Measurements from ENCODE around the gene NOL7. TPM values are rescaled to one million over a fixed set of nuclear protein-coding genes. Genes with fewer than 3 reads are reported as not detected.
A peak's percentile ranks its signal among the peaks of the same experiment; 100 is the strongest.

The NOL7 gene
- total and polyA plus RNA-seq, 2 of the 8 experiments (the other 6 are each of a cell fraction or from before 2014, with no cell fraction given) = 16.4 to 70.4 TPM

DNA sequence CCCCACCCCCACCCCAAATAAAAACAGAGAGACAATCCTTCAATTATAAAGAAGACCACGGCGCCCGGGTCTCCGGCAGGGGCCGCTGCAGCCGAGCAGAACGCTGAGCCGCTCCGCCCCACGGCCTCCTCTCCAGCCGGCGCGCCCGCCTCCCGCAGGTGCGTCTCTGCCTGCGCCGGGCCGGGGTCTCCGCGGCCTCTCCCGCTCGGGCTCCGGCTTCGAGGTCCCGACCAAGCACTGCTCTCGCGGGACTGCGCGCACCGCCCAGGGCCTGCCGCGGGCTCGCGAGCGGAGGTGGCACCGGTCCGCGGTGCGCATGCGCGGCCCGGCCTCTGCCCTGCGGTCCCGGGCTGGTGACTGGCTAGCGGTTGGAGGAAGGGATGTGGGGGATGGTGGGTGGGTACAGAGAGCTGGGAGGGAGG is 41.0 kb upstream of the NOL7 start:
- Histone ChIP-seq H3K4me3 (ENCODE audit: extremely low read depth in 1 of 4, insufficient read depth in 2 of 4, low read depth in 3 of 4, low read length in 4 of 4) (peak overlapping the region; percentile 69 to 80 (median 75)), H3K4me2 (ENCODE audit: insufficient read depth in 1 of 2, low read depth in 2 of 2, low read length in 2 of 2) (peak overlapping the region; percentile 71 to 83; a peak in 3 of 4 replicates), H3K79me2 (ENCODE audit: control insufficient read depth in 1 of 2, insufficient read depth in 2 of 2, low read length in 2 of 2) (peaks cover 0 to 23% of the 10 kb centered on the region in 2 experiments; a peak in 2 of 4 replicates), H4K8ac (ENCODE audit: extremely low read depth, insufficient read depth, low read length) (peak overlapping the region; percentile 98), H4K91ac (replicated peaks; ENCODE audit: insufficient read length, low read length) (no peak overlapping the region), H3K79me1 (ENCODE audit: low read depth, low read length) (no peaks in the 10 kb centered on the region), H2AFZ (ENCODE audit: low read length) (no peak overlapping the region), H3K9me3 (ENCODE audit: insufficient read depth in 2 of 2, low read depth in 1 of 2, low read length in 1 of 2) (no peaks in the 10 kb centered on the region), H2BK5ac (ENCODE audit: low read depth, low read length) (peak overlapping the region; percentile 94), H3K36me3 (ENCODE audit: control insufficient read depth in 2 of 4, insufficient read depth in 4 of 4, low read length in 3 of 4) (no peaks in the 10 kb centered on the region; a peak in 1 of 8 replicates), H3K4me1 (replicated peaks in 1 of 4; ENCODE audit: control insufficient read depth in 3 of 4, insufficient read depth in 4 of 4, low read length in 3 of 4) (peaks cover 0 to 6% (median 5%) of the 10 kb centered on the region in 4 experiments; a peak in 6 of 7 replicates), H2BK12ac (ENCODE audit: low read depth, low read length) (0 out of 2 replicates have a peak overlapping the region, but pooled peaks have one; percentile 88), H3K4ac (replicated peaks; ENCODE audit: insufficient read length, low read depth, low read length) (no peak overlapping the region), H3K14ac (ENCODE audit: insufficient read length) (no peak overlapping the region), H3K23ac (ENCODE audit: insufficient read length) (no peak overlapping the region), H2BK120ac (replicated peaks; ENCODE audit: low read depth, low read length) (no peak overlapping the region), H3K56ac (replicated peaks; ENCODE audit: insufficient read length, low read depth, low read length) (no peak overlapping the region), H3K27ac (ENCODE audit: low read depth, low read length) (peak overlapping the region; percentile 87), H3K18ac (ENCODE audit: extremely low read depth, low read length) (no peak overlapping the region; the same call in 1 of the 2 replicates), H3K27me3 (replicated peaks in 1 of 4; ENCODE audit: control insufficient read depth in 3 of 4, extremely low read depth in 1 of 4, insufficient read depth in 3 of 4, low read length in 3 of 4) (no peaks in the 10 kb centered on the region), H3K9ac (replicated peaks in 1 of 4; ENCODE audit: extremely low read depth in 1 of 4, low read depth in 3 of 4, low read length in 3 of 4) (peak overlapping the region; percentile 62 to 90 (median 76); a peak in 6 of 7 replicates), H2BK20ac (ENCODE audit: low read length) (no peak overlapping the region), H2AK5ac (ENCODE audit: low read depth, low read length) (no peak overlapping the region), H3K23me2 (ENCODE audit: low read depth, low read length) (peaks cover 5% of the 10 kb centered on the region), H4K20me1 (replicated peaks in 1 of 2; ENCODE audit: control insufficient read depth in 1 of 2, insufficient read depth in 2 of 2, low read length in 2 of 2) (no peaks in the 10 kb centered on the region), H4K5ac (ENCODE audit: insufficient read length, low read depth, low read length) (no peak overlapping the region), H2BK15ac (ENCODE audit: low read length) (no peak overlapping the region)
- 0% methylated on average over 42 of the region's 46 CpGs; no CpG with 5 or more reads in 1 of the 2 experiments for WGBS, 2 experiments (ENCODE audit: extremely low coverage in 1 of 2, insufficient coverage in 1 of 2, insufficient read length in 1 of 2, insufficient replicate concordance in 2 of 2, low coverage in 1 of 2, low lambda C conversion rate in 2 of 2, missing lambda C conversion rate in 1 of 2)
- ChIA-PET POLR2A (ENCODE audit: partially characterized antibody) (interaction anchor here (0.6 to 5.1 kb wide), 21 partner anchors 12 to 246 kb away, joined by 3 to 32 read pairs (median 4); partner anchors contain the start of genes GFOD1, NOL7 and TBC1D7), CTCF (ENCODE audit: partially characterized antibody) (interaction anchor here (0.6 to 3.9 kb wide), 37 partner anchors 11 to 860 kb away, joined by 3 to 24 read pairs (median 6); partner anchors contain the start of genes NOL7 and TBC1D7)
- DNase-seq (ENCODE audit: low read depth in 1 of 2, low spot score in 2 of 2) (peak; percentile 91 to 96), FAIRE-seq (no peak)
- no peak for TF ChIP-seq RXRA (IDR thresholded peaks at IDR 0.05; ENCODE audit: insufficient read depth, low read depth, low read length)
- peak; percentile 96 for TF ChIP-seq CHD2 (IDR thresholded peaks at IDR 0.05; ENCODE audit: low read length)
- no peak for TF ChIP-seq CEBPB (IDR thresholded peaks at IDR 0.05; ENCODE audit: low read depth, low read length)
- TF ChIP-seq TCF12 (IDR thresholded peaks at IDR 0.05; ENCODE audit: low read depth, low read length) = 0 out of 2 replicates have a peak, but pooled peaks have one; percentile 32
- TF ChIP-seq TAF1 (IDR thresholded peaks at IDR 0.05; ENCODE audit: low read depth, low read length) = peak; percentile 69; the same call in 1 of the 2 replicates
- peak; percentile 46 to 70 (median 63) for TF ChIP-seq CTCF (IDR thresholded peaks at IDR 0.05; ENCODE audit: control extremely low read depth in 1 of 3, insufficient read depth in 1 of 3, low read depth in 1 of 3, low read length in 3 of 3)
- TF ChIP-seq NANOG (IDR thresholded peaks at IDR 0.05; ENCODE audit: insufficient read depth, low read depth, low read length, poor library complexity, severe bottlenecking) = peak; percentile 1
- TF ChIP-seq TAF7 (optimal IDR thresholded peaks at IDR 0.05; ENCODE audit: borderline replicate concordance, low read depth, low read length) = peak; percentile 38
- TF ChIP-seq BACH1 (IDR thresholded peaks at IDR 0.05; ENCODE audit: low read length) = no peak
- no peak for TF ChIP-seq SIN3A (conservative IDR thresholded peaks at IDR 0.05 in 1 of 2, IDR thresholded peaks at IDR 0.05 in 1 of 2; ENCODE audit: low read depth in 1 of 2, low read length in 2 of 2)
